T-helper 22 cell (primary cell): Measurements from ENCODE around the gene LDHA.
A peak's percentile ranks its signal among the peaks of the same experiment; 100 is the strongest.
"Not testable (repeated sequence)": the region's sequence is repeated elsewhere in the genome, so short reads cannot be mapped to it uniquely, and the experiment has no call there.

ENCODE experiments used
- DNase-seq: peaks from one replicate; pipeline ENCODE4 v3.0.0-alpha.2; 2020; ENCODE audit warnings: low read depth

LDHA gene

GRCh38 chr11:18394928-18395734 lies 768 bp downstream of the LDHA start:
- DNase-seq = no peak

GRCh38 chr11:18395735-18396504 lies 1.6 kb downstream of the LDHA start:
- DNase-seq = peak; percentile 88

- DNase-seq = no peak
These were observed 3.6 kb downstream of the LDHA start for GRCh38 chr11:18397921-18398320.

- DNase-seq = not testable (repeated sequence)
These were observed 6.7 kb downstream of the LDHA start for GRCh38 chr11:18401077-18401476.

GRCh38 chr11:18404062-18404461 lies 9.7 kb downstream of the LDHA start:
- no peak for DNase-seq

GRCh38 chr11:18407400-18407799 lies 13.0 kb downstream of the LDHA start:
- not testable (repeated sequence) for DNase-seq

- DNase-seq = no peak
These were observed 14.4 kb downstream of the LDHA start for GRCh38 chr11:18408558-18409291.

- no peak for DNase-seq
These were observed 22.1 kb downstream of the LDHA start for GRCh38 chr11:18416459-18416858.

- DNase-seq = no peak
These were observed 24.7 kb downstream of the LDHA start for GRCh38 chr11:18419040-18419439.

- DNase-seq = no peak
These were observed 25.7 kb downstream of the LDHA start for GRCh38 chr11:18420067-18420466.

- DNase-seq = no peak
These were observed 32.9 kb downstream of the LDHA start for GRCh38 chr11:18427240-18427639.

- no peak for DNase-seq
These were observed 35.0 kb downstream of the LDHA start for GRCh38 chr11:18429332-18429731.

- DNase-seq = no peak
These were observed 44.3 kb downstream of the LDHA start for GRCh38 chr11:18438691-18439090.

GRCh38 chr11:18449251-18449650 lies 54.9 kb downstream of the LDHA start:
- DNase-seq = no peak

- DNase-seq = no peak
These were observed 58.6 kb downstream of the LDHA start for GRCh38 chr11:18452927-18453326.

- DNase-seq = no peak
These were observed 61.5 kb downstream of the LDHA start, which contains the start of gene LDHAL6A for GRCh38 chr11:18455686-18456372. LDHAL6A (plus strand) TSS chr11:18455856; CDS start chr11:18456681, 825 bp downstream.

GRCh38 chr11:18457450-18457849 lies 63.1 kb downstream of the LDHA start:
- DNase-seq = no peak
